HG03066 (cell line): Measurements from ENCODE around the gene B3GALT2.
"Not testable (repeated sequence)": the region's sequence is repeated elsewhere in the genome, so short reads cannot be mapped to it uniquely, and the experiment has no call there.

Experiments
- ATAC-seq: cut with Tn5 transposase; IDR thresholded peaks from one replicate; pipeline ENCODE4 v1.9.1; 2021; ENCODE audit warnings: low read depth; ENCODE audit not compliant: unreplicated experiment

B3GALT2 gene, protein sequence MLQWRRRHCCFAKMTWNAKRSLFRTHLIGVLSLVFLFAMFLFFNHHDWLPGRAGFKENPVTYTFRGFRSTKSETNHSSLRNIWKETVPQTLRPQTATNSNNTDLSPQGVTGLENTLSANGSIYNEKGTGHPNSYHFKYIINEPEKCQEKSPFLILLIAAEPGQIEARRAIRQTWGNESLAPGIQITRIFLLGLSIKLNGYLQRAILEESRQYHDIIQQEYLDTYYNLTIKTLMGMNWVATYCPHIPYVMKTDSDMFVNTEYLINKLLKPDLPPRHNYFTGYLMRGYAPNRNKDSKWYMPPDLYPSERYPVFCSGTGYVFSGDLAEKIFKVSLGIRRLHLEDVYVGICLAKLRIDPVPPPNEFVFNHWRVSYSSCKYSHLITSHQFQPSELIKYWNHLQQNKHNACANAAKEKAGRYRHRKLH

GRCh38 chr1:193185901-193186731 lies at the start of gene B3GALT2:
B3GALT2 (minus strand) TSS chr1:193186613; CDS start chr1:193181562, 5,051 bp downstream.
- ATAC-seq = no peak

- no peak for ATAC-seq
Observed at GRCh38 chr1:193234530-193234929, 48.1 kb upstream of the B3GALT2 start.

- ATAC-seq = not testable (repeated sequence)
Observed at GRCh38 chr1:193231146-193231545, 44.7 kb upstream of the B3GALT2 start.

DNA sequence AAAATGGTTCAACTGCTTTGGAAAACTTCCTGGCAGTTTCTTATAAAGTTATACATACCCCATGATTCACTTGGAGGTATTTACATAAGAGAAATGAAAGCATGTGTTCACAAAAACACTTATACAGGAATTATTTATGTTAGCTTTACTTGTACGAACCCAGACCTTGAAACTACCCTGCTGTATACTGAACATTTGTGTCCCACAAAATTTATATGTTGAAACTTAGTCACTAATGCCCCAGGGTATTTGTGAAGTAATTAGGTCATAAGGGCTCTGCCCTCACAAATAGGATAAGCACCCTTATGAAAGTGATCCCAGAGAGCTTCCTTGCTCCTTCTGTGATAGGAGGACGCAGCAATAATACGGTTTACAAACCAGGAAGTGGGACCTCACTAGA lies 42.7 kb upstream of the B3GALT2 start:
- ATAC-seq = no peak

DNA sequence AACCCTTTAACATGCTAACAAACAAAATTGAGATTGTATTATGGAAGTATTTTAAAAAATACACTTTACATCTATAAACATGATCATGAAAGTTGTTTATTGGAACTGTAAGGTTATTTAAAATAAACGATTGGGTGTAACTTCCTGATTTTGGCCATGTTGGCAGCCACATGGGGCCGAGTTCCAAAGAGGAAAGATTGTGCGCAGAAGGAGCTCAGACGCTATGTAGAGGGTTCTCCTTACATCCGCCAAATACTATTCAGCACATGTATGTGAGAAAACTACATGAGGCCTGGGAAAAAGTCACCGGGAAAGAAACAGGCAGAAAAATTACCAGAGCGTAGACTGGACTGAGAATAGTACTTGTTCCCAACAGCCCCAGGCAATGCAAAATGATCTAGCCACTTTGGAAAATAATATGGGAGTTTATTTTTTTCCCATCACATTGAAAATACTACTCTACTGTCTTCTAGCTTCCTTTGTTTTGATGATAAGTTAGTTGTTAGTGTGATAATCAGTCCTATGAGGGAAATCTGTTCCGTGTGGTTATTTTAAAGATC lies 35.7 kb upstream of the B3GALT2 start:
- no peak for ATAC-seq

- ATAC-seq = no peak
Observed at GRCh38 chr1:193221651-193222050, 35.2 kb upstream of the B3GALT2 start.

GRCh38 chr1:193219391-193219790 lies 33.0 kb upstream of the B3GALT2 start:
- ATAC-seq = no peak

- ATAC-seq = no peak
Observed at GRCh38 chr1:193216920-193217319, 30.5 kb upstream of the B3GALT2 start.

GRCh38 chr1:193213998-193214397 lies 27.6 kb upstream of the B3GALT2 start:
- no peak for ATAC-seq

- ATAC-seq = no peak
Observed at GRCh38 chr1:193212637-193213036, 26.2 kb upstream of the B3GALT2 start.

DNA sequence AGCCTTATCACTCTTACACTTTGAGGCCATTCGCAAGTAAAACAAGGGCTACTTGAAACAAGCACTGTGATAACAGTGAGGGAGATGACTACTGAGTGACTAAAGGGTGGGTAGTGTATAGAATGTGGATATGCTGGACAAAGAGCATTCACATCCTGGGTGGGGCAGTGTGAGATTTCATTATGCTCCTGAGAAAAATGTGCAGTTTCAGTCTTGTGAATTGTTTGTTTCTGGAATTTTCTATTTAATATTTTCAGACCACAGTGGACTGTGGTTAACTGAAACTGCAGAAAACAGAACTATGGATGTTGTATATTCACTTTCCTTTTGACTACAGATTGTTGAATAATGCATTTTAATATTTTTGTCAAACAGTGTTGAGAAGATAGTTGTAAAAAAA lies 25.1 kb upstream of the B3GALT2 start:
- ATAC-seq = peak; percentile 78

GRCh38 chr1:193210996-193211395 lies 24.6 kb upstream of the B3GALT2 start:
- no peak for ATAC-seq

DNA sequence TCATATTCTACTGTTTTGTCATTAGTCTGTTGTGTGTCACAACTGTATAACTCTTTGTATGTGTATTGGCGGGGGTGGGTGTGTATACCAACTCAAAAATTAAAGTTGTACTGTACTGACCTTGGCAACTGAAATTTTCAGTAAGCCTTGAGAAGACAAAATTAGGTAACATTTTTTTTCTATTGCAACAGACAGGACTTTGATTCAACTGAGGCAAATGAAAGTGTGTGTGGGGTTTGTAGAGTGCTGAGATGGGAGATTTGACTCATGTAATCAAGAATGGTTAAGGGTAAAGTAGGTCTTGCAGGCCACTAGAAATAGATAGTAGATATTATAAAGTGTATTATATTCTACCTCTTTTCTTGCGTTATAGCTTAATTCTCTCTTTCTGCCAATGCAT lies 14.6 kb upstream of the B3GALT2 start:
- no peak for ATAC-seq

GRCh38 chr1:193199940-193200339 lies 13.5 kb upstream of the B3GALT2 start:
- no peak for ATAC-seq

- no peak for ATAC-seq
Observed at GRCh38 chr1:193192586-193192985, 6.2 kb upstream of the B3GALT2 start.

- no peak for ATAC-seq
Observed at GRCh38 chr1:193190096-193190744, 3.8 kb upstream of the B3GALT2 start.

DNA sequence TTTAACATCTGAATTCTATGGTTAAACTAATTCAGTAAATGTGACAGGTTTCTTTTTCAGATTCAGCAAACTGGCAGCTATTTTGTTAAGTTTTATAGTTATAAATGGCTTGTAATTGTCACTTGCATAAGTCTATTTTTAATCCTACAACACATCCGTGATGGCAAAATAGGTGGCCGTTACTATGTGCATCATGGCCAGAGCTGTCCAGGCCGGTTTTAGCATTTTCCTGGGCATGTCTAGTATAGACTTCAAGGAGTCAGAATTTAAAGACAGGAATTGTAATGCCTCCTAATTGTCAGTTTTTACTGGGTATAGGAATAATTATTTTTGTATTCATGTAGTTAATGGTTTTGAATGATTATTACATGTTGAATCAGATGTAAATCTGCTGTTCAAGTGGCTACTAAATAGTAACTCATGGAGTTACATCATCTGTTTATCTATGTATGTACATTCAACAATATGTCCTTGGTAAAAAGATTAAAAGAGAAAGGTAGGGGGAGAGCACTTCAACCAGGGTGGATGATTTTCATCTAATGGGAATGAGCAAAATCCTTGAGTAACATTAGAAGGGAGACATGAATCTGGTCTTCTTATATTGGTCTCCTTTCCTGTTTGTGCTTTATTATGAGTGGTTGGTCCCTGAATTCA lies 3.2 kb upstream of the B3GALT2 start:
- ATAC-seq = no peak

- ATAC-seq = not testable (repeated sequence)
Observed at GRCh38 chr1:193188915-193189314, 2.5 kb upstream of the B3GALT2 start.

DNA sequence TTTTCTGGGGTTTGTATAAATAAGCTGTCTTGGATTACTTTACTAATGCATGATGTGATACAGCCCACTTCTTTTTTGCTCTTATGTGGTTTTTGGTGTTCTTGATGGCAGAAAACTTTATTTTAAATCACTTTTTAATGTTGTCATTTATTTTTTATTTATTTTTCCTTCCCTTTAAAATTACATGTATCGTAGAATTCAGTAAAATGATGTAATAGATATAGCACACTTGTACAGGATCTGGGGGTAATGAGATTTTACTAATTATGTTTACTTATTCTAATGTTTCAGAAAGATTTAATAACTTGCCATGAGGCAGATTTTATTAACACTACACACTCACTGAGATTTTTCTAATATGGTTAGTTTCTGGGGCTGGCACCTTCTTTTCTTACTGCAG lies 701 bp upstream of the B3GALT2 start:
- ATAC-seq = no peak

GRCh38 chr1:193185211-193185610 lies 1.2 kb downstream of the B3GALT2 start:
- ATAC-seq = no peak
